Mesothelial cell of epicardium (in vitro differentiated cells): ENCODE data around the gene OR52K2. TPM values are rescaled to one million over a fixed set of nuclear protein-coding genes. Genes with fewer than 3 reads are reported as not detected.

Source experiments
- DNase-seq, 2 experiments: peaks; one replicate each; pipeline ENCODE4 v3.0.0; 2021; ENCODE audit warnings: low spot score in 2 of 2; ENCODE audit not compliant: unreplicated experiment in 2 of 2
- H3K27ac Mint-ChIP-seq: 2 replicates; pipeline ENCODE4 v1.8.0; 2021; ENCODE audit warnings: mixed read lengths
- H3K27me3 Mint-ChIP-seq: 2 replicates; pipeline ENCODE4 v1.8.0; 2021; ENCODE audit warnings: low read depth, mixed read lengths
- H3K36me3 Mint-ChIP-seq: 2 replicates; pipeline ENCODE4 v1.8.0; 2021; ENCODE audit warnings: mixed read lengths
- H3K4me1 Mint-ChIP-seq: 2 replicates; pipeline ENCODE4 v1.8.0; 2021; ENCODE audit warnings: mixed read lengths
- H3K4me3 Mint-ChIP-seq: 2 replicates; pipeline ENCODE4 v1.8.0; 2021; ENCODE audit warnings: mild to moderate bottlenecking, moderate library complexity, mixed read lengths
- H3K9me3 Mint-ChIP-seq: 2 replicates; pipeline ENCODE4 v1.8.0; 2021; ENCODE audit warnings: mixed read lengths
- total RNA-seq: library from RNA; stranded (reverse); gene quantifications from 3 replicates; pipeline ENCODE4 v1.2.1, GENCODE V29; 2021
- TF ChIP-seq, protein P1 (sequence below): fragments of 200-600 bp; sonication (generic); IDR thresholded peaks from one replicate; pipeline ENCODE4 v1.5.0; 2021; ENCODE audit warnings: antibody characterized with exemption; ENCODE audit not compliant: unreplicated experiment

OR52K2 gene
- total RNA-seq, 1 donor from 2014 or later, result not detected

GRCh38 chr11:4455419-4455818, 6.3 kb downstream of the OR52K2 start:
- no peak overlapping the region for H3K27ac Mint-ChIP-seq
- no peaks in the 10 kb centered on the region for H3K36me3 Mint-ChIP-seq
- no peaks in the 10 kb centered on the region for H3K27me3 Mint-ChIP-seq
- H3K4me3 Mint-ChIP-seq, result no peak overlapping the region
- DNase-seq, result no peak
- TF ChIP-seq, protein P1, sequence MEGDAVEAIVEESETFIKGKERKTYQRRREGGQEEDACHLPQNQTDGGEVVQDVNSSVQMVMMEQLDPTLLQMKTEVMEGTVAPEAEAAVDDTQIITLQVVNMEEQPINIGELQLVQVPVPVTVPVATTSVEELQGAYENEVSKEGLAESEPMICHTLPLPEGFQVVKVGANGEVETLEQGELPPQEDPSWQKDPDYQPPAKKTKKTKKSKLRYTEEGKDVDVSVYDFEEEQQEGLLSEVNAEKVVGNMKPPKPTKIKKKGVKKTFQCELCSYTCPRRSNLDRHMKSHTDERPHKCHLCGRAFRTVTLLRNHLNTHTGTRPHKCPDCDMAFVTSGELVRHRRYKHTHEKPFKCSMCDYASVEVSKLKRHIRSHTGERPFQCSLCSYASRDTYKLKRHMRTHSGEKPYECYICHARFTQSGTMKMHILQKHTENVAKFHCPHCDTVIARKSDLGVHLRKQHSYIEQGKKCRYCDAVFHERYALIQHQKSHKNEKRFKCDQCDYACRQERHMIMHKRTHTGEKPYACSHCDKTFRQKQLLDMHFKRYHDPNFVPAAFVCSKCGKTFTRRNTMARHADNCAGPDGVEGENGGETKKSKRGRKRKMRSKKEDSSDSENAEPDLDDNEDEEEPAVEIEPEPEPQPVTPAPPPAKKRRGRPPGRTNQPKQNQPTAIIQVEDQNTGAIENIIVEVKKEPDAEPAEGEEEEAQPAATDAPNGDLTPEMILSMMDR, result no peak
- peaks cover 10% of the 10 kb centered on the region for H3K9me3 Mint-ChIP-seq
- H3K4me1 Mint-ChIP-seq, result peaks cover 11% of the 10 kb centered on the region

DNA sequence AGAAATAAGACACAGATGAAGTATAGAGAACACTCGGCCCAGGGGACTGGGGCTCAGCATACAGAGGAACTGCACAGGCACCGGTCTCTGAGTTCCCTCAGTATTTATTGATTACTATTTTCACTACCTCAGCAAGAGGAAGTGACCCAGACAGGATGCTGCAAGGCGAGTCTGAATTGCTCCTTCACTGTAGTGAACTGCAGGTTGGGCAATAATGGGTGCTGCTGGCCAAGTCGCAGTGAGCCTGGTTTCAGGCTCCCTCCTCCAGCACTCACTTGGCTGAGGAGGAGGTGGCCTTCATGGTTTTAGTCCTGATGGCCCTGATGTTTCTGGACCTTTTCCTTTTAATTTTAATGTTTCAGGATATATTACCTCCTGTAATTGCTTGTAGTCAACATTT, 10.4 kb downstream of the OR52K2 start:
- no peaks in the 10 kb centered on the region for H3K36me3 Mint-ChIP-seq
- H3K4me3 Mint-ChIP-seq, result no peak overlapping the region
- peaks cover 14% of the 10 kb centered on the region for H3K4me1 Mint-ChIP-seq
- DNase-seq, result no peak
- TF ChIP-seq, protein P1, result no peak
- no peaks in the 10 kb centered on the region for H3K27me3 Mint-ChIP-seq
- H3K9me3 Mint-ChIP-seq, result peaks cover 22% of the 10 kb centered on the region
- no peak overlapping the region for H3K27ac Mint-ChIP-seq

DNA sequence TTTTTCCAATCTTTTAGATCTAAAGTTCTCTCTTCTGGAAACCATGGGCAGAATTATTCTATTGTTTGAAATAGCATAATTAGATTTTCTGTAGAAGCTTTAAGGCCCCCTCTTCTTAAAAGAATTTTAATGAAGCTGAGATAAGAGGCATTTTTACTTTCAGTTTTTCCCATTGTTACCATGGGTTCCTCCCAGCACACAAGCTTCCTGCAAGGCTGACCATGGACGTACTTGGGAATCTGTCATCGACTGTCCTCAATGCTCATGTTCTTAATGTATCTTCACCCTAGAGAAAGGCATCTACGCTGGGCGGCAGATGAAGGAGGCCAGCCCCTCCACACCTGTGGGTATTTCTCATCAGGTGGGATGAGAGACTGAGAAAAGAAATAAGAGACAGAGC, 11.1 kb downstream of the OR52K2 start:
- Mint-ChIP-seq H3K27ac (peak overlapping the region; percentile 1), H3K36me3 (peaks cover 3% of the 10 kb centered on the region), H3K4me1 (peaks cover 14% of the 10 kb centered on the region), H3K9me3 (peaks cover 28% of the 10 kb centered on the region), H3K4me3 (no peak overlapping the region), H3K27me3 (no peaks in the 10 kb centered on the region)
- TF ChIP-seq, protein P1, result no peak
- no peak for DNase-seq

DNA sequence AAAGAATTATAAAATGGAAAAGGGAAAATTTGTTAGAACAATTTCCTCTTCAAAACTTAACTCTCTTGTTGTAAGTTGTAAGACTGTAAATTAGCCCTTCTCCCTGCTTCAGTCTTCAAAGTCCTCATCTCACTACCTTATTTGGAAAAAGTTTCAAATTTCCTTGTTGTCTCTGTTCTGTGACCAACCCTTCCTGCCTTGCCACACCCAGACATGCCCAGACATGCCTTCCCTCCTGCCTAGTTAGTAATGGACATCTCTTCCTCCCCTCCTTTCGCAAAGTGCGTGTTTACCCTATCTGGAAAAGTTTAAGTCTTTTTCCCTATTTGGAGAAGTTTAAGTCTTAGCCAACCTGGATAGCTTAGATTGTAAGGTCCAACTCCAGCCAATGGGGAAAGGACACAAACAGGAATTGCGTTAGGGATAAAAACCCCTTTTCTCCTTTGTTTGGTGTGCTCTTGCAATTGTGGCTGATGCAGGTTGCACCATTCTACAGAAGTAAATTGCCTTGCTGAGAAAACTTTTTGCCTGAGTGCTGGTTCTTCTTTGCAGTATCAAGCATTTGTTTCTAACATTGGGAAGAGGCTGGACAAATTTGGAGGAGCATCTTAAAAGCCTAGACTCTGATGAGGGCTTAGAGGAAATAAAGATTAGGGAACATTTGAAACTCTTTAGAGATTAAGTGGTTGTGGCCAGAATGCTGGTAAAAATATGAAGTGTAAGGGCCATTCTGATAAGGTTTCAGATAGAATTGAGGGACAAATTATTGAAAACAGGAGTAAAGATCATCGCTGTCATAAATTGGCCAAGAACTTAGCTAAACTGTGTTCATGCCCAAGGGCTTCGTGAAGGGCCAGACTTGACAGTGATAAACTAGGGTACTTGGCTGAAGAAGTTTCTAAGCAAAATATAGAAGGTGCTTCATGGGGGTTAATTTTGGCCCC, 15.4 kb downstream of the OR52K2 start:
- no peak for DNase-seq
- H3K9me3 Mint-ChIP-seq, result peaks cover 29% of the 10 kb centered on the region
- H3K36me3 Mint-ChIP-seq, result peaks cover 3% of the 10 kb centered on the region
- TF ChIP-seq, protein P1, result no peak
- no peaks in the 10 kb centered on the region for H3K27me3 Mint-ChIP-seq
- H3K4me1 Mint-ChIP-seq, result peaks cover 12% of the 10 kb centered on the region
- no peak overlapping the region for H3K27ac Mint-ChIP-seq
- H3K4me3 Mint-ChIP-seq, result no peak overlapping the region

DNA sequence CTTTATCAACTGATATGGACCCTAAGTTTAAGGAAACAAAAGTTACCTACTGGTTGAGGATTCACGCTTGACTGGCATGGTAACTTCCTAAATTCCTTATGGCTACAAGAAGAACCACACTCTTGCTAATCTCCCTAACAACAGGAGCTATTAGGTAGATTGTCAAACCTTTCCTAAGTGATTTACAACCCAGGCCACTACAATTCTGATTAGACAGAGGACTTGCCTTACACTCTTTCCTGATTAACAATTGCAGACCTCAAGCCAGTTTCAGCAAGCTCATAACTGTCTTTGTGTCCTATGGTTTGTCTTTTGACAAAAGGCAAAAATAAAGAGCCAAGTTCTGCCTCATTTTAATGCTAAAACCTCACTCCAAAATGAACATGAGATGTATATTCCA, 16.3 kb downstream of the OR52K2 start:
- Mint-ChIP-seq H3K9me3 (peaks cover 29% of the 10 kb centered on the region), H3K4me1 (peaks cover 5% of the 10 kb centered on the region), H3K27me3 (peaks cover 4% of the 10 kb centered on the region), H3K4me3 (no peak overlapping the region), H3K27ac (no peak overlapping the region), H3K36me3 (peaks cover 3% of the 10 kb centered on the region)
- DNase-seq, result no peak
- TF ChIP-seq, protein P1, result no peak
